GM06990 (cell line): ENCODE measurements around the gene AMTN.

ENCODE experiments used
- DNase-seq: peaks from one replicate; pipeline ENCODE4 v3.0.0-alpha.2; 2011; ENCODE audit not compliant: insufficient read length; ENCODE audit errors: extremely low read depth
- H3K27me3 ChIP-seq: replicated peaks from 2 replicates; pipeline ENCODE4 v1.6.0; 2011; ENCODE audit warnings: low read length; ENCODE audit not compliant: control insufficient read depth, insufficient read depth
- H3K36me3 ChIP-seq: 2 replicates; pipeline ENCODE4 v1.5.1; 2011; ENCODE audit warnings: low read length; ENCODE audit not compliant: control insufficient read depth, insufficient read depth
- H3K4me3 ChIP-seq: replicated peaks from 2 replicates; pipeline ENCODE4 v1.5.1; 2011; ENCODE audit warnings: low read depth, mild to moderate bottlenecking, control low read depth, low read length
- TF ChIP-seq, protein P1 (sequence below): IDR thresholded peaks from 2 replicates; pipeline ENCODE4 v1.5.1; 2011; ENCODE audit warnings: low read length, control low read depth, mild to moderate bottlenecking, inconsistent platforms; ENCODE audit not compliant: insufficient read depth, poor library complexity, severe bottlenecking

The AMTN gene

DNA sequence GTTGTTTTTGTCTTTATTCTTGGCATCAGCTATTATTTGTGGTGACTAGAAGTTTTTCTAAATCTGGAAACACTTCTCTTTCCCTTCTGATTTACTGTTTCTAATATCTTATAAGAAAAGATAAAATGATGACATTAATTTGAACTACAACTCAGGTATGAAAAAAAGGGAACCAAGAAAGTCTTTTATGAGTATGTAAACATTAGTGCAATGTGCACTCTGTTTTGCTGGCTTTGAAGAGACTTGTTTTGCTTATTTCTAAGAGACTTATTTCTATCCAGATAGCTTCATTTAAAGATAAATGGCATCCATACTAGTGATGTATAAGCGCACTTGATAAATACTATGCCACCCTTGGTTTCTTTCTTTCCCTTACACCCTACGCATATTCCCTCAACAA is 63.6 kb downstream of the AMTN start:
- TF ChIP-seq, protein P1, sequence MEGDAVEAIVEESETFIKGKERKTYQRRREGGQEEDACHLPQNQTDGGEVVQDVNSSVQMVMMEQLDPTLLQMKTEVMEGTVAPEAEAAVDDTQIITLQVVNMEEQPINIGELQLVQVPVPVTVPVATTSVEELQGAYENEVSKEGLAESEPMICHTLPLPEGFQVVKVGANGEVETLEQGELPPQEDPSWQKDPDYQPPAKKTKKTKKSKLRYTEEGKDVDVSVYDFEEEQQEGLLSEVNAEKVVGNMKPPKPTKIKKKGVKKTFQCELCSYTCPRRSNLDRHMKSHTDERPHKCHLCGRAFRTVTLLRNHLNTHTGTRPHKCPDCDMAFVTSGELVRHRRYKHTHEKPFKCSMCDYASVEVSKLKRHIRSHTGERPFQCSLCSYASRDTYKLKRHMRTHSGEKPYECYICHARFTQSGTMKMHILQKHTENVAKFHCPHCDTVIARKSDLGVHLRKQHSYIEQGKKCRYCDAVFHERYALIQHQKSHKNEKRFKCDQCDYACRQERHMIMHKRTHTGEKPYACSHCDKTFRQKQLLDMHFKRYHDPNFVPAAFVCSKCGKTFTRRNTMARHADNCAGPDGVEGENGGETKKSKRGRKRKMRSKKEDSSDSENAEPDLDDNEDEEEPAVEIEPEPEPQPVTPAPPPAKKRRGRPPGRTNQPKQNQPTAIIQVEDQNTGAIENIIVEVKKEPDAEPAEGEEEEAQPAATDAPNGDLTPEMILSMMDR = no peak
- H3K27me3 ChIP-seq = no peaks in the 10 kb centered on the region
- H3K4me3 ChIP-seq = no peak overlapping the region
- DNase-seq = no peak
- H3K36me3 ChIP-seq = no peaks in the 10 kb centered on the region
